HUES6 (cell line): Measurements from ENCODE around the gene GALK2.

Experiments
- H3K27ac ChIP-seq: 2 replicates; pipeline ENCODE4 v1.7.0; 2013; ENCODE audit warnings: low read depth, mild to moderate bottlenecking, low read length, inconsistent platforms
- H3K27me3 ChIP-seq: 2 replicates; pipeline ENCODE4 v1.6.1; 2013; ENCODE audit warnings: low read length; ENCODE audit not compliant: control insufficient read depth, insufficient read depth
- H3K36me3 ChIP-seq: 2 replicates; pipeline ENCODE4 v1.6.1; 2013; ENCODE audit warnings: low read length; ENCODE audit not compliant: control insufficient read depth, insufficient read depth
- H3K4me1 ChIP-seq: 2 replicates; pipeline ENCODE4 v1.6.1; 2013; ENCODE audit warnings: low read length; ENCODE audit not compliant: control insufficient read depth, insufficient read depth
- H3K4me3 ChIP-seq: 2 replicates; pipeline ENCODE4 v1.5.1; 2013; ENCODE audit warnings: low read depth, low read length
- H3K9ac ChIP-seq: one replicate; pipeline ENCODE4 v1.6.1; 2013; ENCODE audit warnings: mild to moderate bottlenecking, low read length
- H3K9me3 ChIP-seq: 2 replicates; pipeline ENCODE4 v1.6.1; 2013; ENCODE audit warnings: low read depth, low read length; ENCODE audit not compliant: control insufficient read depth, insufficient read depth

The GALK2 gene

GRCh38 chr15:49145651-49146609 is 24.1 kb upstream of the GALK2 start:
- no peaks in the 10 kb centered on the region for H3K9me3 ChIP-seq
- no peak overlapping the region for H3K9ac ChIP-seq
- H3K4me3 ChIP-seq: no peak overlapping the region
- peaks cover 38% of the 10 kb centered on the region for H3K36me3 ChIP-seq
- no peak overlapping the region for H3K27ac ChIP-seq
- no peaks in the 10 kb centered on the region for H3K27me3 ChIP-seq
- H3K4me1 ChIP-seq: peaks cover 13% of the 10 kb centered on the region

DNA sequence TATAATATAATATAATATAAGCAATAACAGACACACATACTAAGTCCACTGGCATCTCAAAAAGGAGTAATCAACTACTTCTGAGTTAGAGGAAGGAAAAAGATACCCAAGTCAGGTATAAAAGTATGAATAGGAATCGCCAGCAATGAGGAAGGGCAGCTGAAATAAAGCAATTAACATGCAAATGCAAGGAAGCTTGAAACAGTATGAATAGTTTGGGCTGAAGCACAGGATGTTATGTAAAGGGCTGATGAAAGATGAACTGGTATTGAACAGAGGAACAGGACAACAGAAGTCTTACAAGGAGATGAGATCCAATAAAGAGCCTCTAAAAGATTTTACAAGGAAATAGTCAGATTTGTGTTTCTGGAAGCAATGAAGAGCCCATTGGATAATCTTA is 21.7 kb upstream of the GALK2 start:
- no peak overlapping the region for H3K4me3 ChIP-seq
- H3K4me1 ChIP-seq: peaks cover 13% of the 10 kb centered on the region
- H3K27ac ChIP-seq: no peak overlapping the region
- no peak overlapping the region for H3K9ac ChIP-seq
- H3K36me3 ChIP-seq: peaks cover 15% of the 10 kb centered on the region
- H3K9me3 ChIP-seq: no peaks in the 10 kb centered on the region
- no peaks in the 10 kb centered on the region for H3K27me3 ChIP-seq

DNA sequence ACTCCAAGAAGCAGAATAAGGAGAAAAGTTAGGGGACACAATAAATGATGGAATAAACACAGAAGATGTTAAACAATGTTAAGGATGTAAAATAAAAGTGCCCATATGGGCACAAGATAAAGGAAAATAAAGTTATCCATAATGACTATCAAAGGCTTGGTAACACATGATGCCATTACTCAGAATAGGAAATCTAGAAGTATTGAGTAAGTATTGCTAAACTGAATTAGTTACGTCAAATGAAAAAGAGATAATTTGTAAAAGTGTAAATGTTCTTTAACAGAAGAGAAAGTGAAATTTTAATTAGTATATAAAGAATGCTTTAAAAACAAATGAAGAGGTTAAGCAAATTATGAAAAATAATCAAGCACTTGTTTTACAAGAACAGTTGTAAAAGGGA is 21.3 kb upstream of the GALK2 start:
- peaks cover 16% of the 10 kb centered on the region for H3K4me1 ChIP-seq
- H3K9me3 ChIP-seq: no peaks in the 10 kb centered on the region
- peaks cover 10% of the 10 kb centered on the region; the same call in 1 of the 2 replicates for H3K36me3 ChIP-seq
- H3K27ac ChIP-seq: no peak overlapping the region
- H3K9ac ChIP-seq: no peak overlapping the region
- H3K4me3 ChIP-seq: no peak overlapping the region
- no peaks in the 10 kb centered on the region for H3K27me3 ChIP-seq

GRCh38 chr15:49151831-49152230 is 18.2 kb upstream of the GALK2 start:
- Histone ChIP-seq H3K27me3 (no peaks in the 10 kb centered on the region), H3K4me1 (peaks cover 20% of the 10 kb centered on the region), H3K9me3 (no peaks in the 10 kb centered on the region), H3K36me3 (no peaks in the 10 kb centered on the region), H3K27ac (no peak overlapping the region), H3K4me3 (no peak overlapping the region), H3K9ac (no peak overlapping the region)

DNA sequence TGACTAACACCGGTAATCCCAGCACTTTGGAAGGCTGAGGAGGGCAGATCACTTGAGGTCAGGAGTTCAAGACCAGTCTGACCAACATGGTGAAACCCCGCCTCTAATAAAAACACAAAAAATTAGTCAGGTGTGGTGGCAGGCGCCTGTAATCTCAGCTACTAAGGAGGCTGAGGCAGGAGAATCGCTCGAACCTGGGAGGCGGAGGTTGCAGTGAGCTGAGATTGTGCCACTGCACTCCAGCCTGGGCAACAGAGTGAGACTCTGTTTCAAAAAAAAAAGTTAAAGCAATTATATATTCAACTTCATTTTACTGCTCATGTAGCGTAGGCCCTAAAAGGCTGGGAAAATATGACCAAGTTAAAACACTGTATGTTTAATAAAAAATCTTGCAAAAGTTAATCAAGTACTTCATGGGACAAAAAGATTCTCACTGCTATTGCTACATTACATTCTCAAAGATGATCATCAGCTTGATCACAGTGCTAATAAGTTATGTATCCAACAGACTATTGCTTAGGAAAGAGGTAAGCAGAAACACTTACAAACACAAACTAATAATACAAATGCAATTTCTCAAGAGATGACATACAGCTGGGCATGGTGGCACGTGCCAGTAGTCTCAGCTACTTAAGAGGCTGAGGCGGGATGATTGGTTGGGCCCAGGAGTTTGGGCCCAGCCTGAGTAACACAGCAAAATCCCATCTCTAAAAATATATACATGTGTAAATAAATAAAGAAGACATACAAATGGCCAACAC is 17.3 kb upstream of the GALK2 start:
- Histone ChIP-seq H3K4me1 (peaks cover 20% of the 10 kb centered on the region), H3K27ac (no peak overlapping the region), H3K27me3 (no peaks in the 10 kb centered on the region), H3K9ac (no peak overlapping the region), H3K36me3 (no peaks in the 10 kb centered on the region), H3K9me3 (no peaks in the 10 kb centered on the region), H3K4me3 (no peak overlapping the region)

DNA sequence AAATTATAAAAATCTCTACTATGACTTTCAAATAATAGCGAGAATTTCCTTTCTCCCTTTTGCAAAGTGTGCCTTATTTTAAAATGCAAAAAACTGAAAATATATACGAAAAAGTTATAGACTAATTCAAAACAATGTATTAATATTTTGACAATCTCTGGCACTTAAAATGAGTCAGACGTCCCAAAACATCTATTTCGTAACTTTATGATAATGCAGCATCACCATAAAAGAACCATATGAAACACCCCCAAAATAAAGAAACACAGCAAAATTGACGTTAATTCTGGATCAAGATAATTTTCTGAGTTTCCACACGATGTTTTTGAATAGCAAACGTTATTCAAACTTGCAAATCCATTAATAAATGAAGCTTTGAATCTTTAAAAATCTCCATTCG is 15.7 kb upstream of the GALK2 start:
- peaks cover 10% of the 10 kb centered on the region; the same call in 1 of the 2 replicates for H3K4me1 ChIP-seq
- no peaks in the 10 kb centered on the region for H3K36me3 ChIP-seq
- no peaks in the 10 kb centered on the region for H3K9me3 ChIP-seq
- no peaks in the 10 kb centered on the region for H3K27me3 ChIP-seq
- H3K27ac ChIP-seq: peak overlapping the region; percentile 65; the same call in 1 of the 2 replicates
- peak overlapping the region; percentile 75 for H3K4me3 ChIP-seq
- H3K9ac ChIP-seq: peak overlapping the region; percentile 88

GRCh38 chr15:49154799-49155109 is 15.3 kb upstream of the GALK2 start:
- Histone ChIP-seq H3K27me3 (no peaks in the 10 kb centered on the region), H3K9ac (peak overlapping the region; percentile 88), H3K4me3 (peak overlapping the region; percentile 75), H3K9me3 (no peaks in the 10 kb centered on the region), H3K27ac (peak overlapping the region; percentile 65), H3K36me3 (no peaks in the 10 kb centered on the region), H3K4me1 (peaks cover 7% of the 10 kb centered on the region; the same call in 1 of the 2 replicates)

DNA sequence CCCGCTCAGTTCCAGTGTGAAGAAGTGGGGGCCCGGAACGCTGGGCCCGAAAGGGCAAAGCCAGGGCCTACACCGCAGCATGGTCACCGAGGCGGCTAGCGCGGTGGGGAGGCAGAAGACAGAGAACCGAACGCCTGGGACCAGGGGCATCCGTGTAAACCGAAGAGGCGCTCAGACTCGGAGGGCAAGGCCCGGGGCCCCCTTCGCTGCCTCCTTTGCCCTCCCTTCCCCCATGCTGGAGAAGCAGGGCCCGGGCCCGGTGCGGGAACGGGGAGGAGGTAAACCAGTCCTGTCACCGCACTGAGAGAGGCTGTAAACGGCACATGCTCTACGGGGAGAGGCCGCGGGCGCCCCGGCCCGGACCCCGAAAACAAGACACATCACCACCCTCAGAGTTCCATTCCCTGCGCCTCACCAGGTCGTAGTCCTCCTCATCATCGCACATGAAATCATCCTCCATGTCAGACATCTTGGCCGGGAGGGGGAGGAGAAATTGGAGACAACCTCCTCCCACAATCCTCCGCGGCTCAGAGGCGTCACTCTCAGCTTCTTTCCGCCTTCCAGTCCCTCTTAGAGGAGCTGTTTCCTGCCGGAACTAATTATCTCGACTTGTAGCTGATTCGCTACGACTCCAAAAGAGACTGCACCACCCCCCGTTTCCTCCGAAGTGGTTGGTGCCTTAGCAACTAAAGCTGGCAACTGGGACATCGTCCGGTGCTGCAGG is 14.8 kb upstream of the GALK2 start, which contains the start of gene COPS2:
Gene COPS2, minus strand, starts transcription at position 490 of the 724 bp plus-strand sequence. Its CDS starts 21 bp downstream, at position 469.
- Histone ChIP-seq H3K27me3 (no peaks in the 10 kb centered on the region), H3K36me3 (no peaks in the 10 kb centered on the region), H3K4me3 (peak within 1 kb of the TSS; percentile 75), H3K4me1 (peaks cover 7% of the 10 kb centered on the region; the same call in 1 of the 2 replicates), H3K9me3 (no peaks in the 10 kb centered on the region), H3K9ac (peak within 1 kb of the TSS; percentile 88), H3K27ac (peak within 1 kb of the TSS; percentile 65)

DNA sequence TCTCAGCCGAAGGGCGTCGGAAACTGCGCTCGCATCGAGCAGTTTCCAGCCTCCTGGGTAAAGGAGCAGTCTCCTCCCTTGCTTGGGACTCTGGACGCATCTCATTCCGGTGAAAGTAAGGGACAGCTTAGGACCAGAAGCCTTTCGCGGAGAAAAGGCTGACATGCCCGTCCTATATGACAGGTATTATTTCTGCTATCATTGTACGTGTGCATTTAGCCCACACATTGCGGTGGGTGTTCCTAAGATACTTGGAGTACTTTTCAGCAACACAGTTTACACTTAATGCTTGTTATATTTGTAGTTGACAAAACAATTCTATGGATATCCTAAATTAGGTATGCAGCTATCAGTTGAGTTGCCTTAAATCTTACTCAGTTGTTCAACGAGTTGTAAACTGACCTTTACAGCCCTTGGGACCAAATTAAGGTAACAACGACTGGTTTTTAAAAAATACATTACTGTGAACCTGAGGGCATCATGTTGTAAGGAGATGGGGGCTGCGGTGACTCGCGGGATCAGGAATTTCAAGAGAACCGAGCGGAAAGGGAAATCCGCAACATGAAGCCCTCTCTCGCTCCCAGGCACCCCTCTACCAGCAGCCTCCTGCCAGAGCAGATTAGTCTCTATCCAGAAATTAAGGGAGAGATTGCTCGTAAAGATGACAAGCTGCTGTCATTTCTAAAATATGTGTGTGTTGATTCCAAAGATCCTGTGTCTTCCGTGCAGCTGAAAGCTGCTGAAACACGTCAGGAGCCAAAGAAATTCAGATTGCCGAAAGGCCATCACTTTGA is 14.0 kb upstream of the GALK2 start:
- Histone ChIP-seq H3K27me3 (no peaks in the 10 kb centered on the region), H3K36me3 (no peaks in the 10 kb centered on the region), H3K4me3 (peak overlapping the region; percentile 75), H3K27ac (no peak overlapping the region), H3K9ac (peak overlapping the region; percentile 67), H3K4me1 (peaks cover 7% of the 10 kb centered on the region; the same call in 1 of the 2 replicates), H3K9me3 (no peaks in the 10 kb centered on the region)

DNA sequence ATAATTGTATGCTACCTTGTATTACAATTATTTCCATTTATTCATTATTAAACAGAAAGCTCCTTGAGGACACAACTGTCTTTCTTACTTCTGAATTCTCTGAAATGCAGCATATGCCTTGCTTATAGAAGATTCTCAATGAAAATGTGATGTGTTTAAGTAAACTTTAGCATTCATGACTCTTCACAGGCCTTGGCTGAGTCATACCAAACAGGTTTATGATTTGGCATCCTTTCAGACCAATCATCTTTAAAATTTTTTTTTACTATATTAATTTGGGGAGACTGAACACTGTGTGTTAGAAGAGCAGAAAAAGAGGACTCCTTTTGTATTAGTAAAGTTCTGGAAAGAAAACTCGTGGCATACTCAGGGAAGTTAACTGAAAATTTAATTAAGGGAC is 6.4 kb upstream of the GALK2 start:
- H3K36me3 ChIP-seq: no peaks in the 10 kb centered on the region
- no peak overlapping the region for H3K9ac ChIP-seq
- H3K4me1 ChIP-seq: no peaks in the 10 kb centered on the region
- H3K27me3 ChIP-seq: no peaks in the 10 kb centered on the region
- no peak overlapping the region for H3K27ac ChIP-seq
- no peak overlapping the region for H3K4me3 ChIP-seq
- H3K9me3 ChIP-seq: no peaks in the 10 kb centered on the region
